Epithelial cell of esophagus (primary cell): ENCODE data around the gene MZB1.

Experiments used
- DNase-seq: peaks from one replicate; pipeline ENCODE4 v3.0.0; 2010; ENCODE audit warnings: low read depth
- H3K4me3 ChIP-seq: 2 replicates; pipeline ENCODE4 v1.5.1; 2011; ENCODE audit warnings: mild to moderate bottlenecking, low read length, control low read depth
- CTCF ChIP-seq: IDR thresholded peaks from 2 replicates; pipeline ENCODE4 v1.5.1; 2011; ENCODE audit warnings: low read depth, mild to moderate bottlenecking, low read length, control low read depth, inconsistent platforms; ENCODE audit not compliant: insufficient read depth; ENCODE audit errors: missing control alignments

The MZB1 gene

GRCh38 chr5:139416651-139417050 lies 26.9 kb upstream of the MZB1 start:
- DNase-seq, result no peak
- no peak for TF ChIP-seq CTCF
- no peak overlapping the region for H3K4me3 ChIP-seq

GRCh38 chr5:139415869-139416268 lies 26.2 kb upstream of the MZB1 start:
- DNase-seq, result no peak
- no peak overlapping the region for H3K4me3 ChIP-seq
- TF ChIP-seq CTCF, result no peak

- DNase-seq, result peak; percentile 90
- TF ChIP-seq CTCF, result no peak
- H3K4me3 ChIP-seq, result no peak overlapping the region
Observed at GRCh38 chr5:139415221-139415861, 25.6 kb upstream of the MZB1 start.

GRCh38 chr5:139414581-139415130 lies 24.9 kb upstream of the MZB1 start:
- TF ChIP-seq CTCF, result no peak
- no peak for DNase-seq
- no peak overlapping the region for H3K4me3 ChIP-seq

GRCh38 chr5:139413963-139414362 lies 24.2 kb upstream of the MZB1 start:
- TF ChIP-seq CTCF, result no peak
- H3K4me3 ChIP-seq, result no peak overlapping the region
- DNase-seq, result no peak

- no peak overlapping the region for H3K4me3 ChIP-seq
- no peak for TF ChIP-seq CTCF
- DNase-seq, result no peak
Observed at GRCh38 chr5:139413153-139413552, 23.4 kb upstream of the MZB1 start.
